ENCODE results near the gene PPP1R3F. TPM values are rescaled to one million over a fixed set of nuclear protein-coding genes. Genes with fewer than 3 reads are reported as not detected.

The PPP1R3F gene
- total RNA-seq, 1 donor from 2014 or later: 8.0 TPM

- no peak for DNase-seq (ENCODE audit: extremely low spot score, unreplicated experiment)
- no peaks in the 10 kb centered on the region for H3K27me3 Mint-ChIP-seq
- TF ChIP-seq CTCF (conservative IDR thresholded peaks at IDR 0.05): no peak
- H3K4me1 Mint-ChIP-seq (ENCODE audit: unreplicated experiment): no peaks in the 10 kb centered on the region
- H3K9me3 Mint-ChIP-seq: no peaks in the 10 kb centered on the region
- H3K4me3 Mint-ChIP-seq: no peak overlapping the region
- H3K27ac Mint-ChIP-seq: no peak overlapping the region
- no peaks in the 10 kb centered on the region for H3K36me3 Mint-ChIP-seq
These were observed 13.2 kb upstream of the PPP1R3F start for GRCh38 chrX:49256268-49256995.

GRCh38 chrX:49257074-49257790 lies 12.4 kb upstream of the PPP1R3F start:
- DNase-seq (ENCODE audit: extremely low spot score, unreplicated experiment): no peak
- H3K36me3 Mint-ChIP-seq: no peaks in the 10 kb centered on the region
- no peaks in the 10 kb centered on the region for H3K4me1 Mint-ChIP-seq (ENCODE audit: unreplicated experiment)
- no peak for TF ChIP-seq CTCF (conservative IDR thresholded peaks at IDR 0.05)
- no peak overlapping the region for H3K4me3 Mint-ChIP-seq
- no peaks in the 10 kb centered on the region for H3K9me3 Mint-ChIP-seq
- no peaks in the 10 kb centered on the region for H3K27me3 Mint-ChIP-seq
- H3K27ac Mint-ChIP-seq: no peak overlapping the region

GRCh38 chrX:49257846-49258748 lies 11.5 kb upstream of the PPP1R3F start:
- DNase-seq (ENCODE audit: extremely low spot score, unreplicated experiment): no peak
- no peaks in the 10 kb centered on the region for H3K36me3 Mint-ChIP-seq
- H3K27me3 Mint-ChIP-seq: no peaks in the 10 kb centered on the region
- no peaks in the 10 kb centered on the region for H3K9me3 Mint-ChIP-seq
- no peaks in the 10 kb centered on the region for H3K4me1 Mint-ChIP-seq (ENCODE audit: unreplicated experiment)
- TF ChIP-seq CTCF (conservative IDR thresholded peaks at IDR 0.05): no peak
- H3K27ac Mint-ChIP-seq: no peak overlapping the region
- no peak overlapping the region for H3K4me3 Mint-ChIP-seq

- no peak for DNase-seq (ENCODE audit: extremely low spot score, unreplicated experiment)
- H3K36me3 Mint-ChIP-seq: no peaks in the 10 kb centered on the region
- TF ChIP-seq CTCF (conservative IDR thresholded peaks at IDR 0.05): no peak
- no peaks in the 10 kb centered on the region for H3K9me3 Mint-ChIP-seq
- H3K4me1 Mint-ChIP-seq (ENCODE audit: unreplicated experiment): no peaks in the 10 kb centered on the region
- no peak overlapping the region for H3K27ac Mint-ChIP-seq
- no peaks in the 10 kb centered on the region for H3K27me3 Mint-ChIP-seq
- H3K4me3 Mint-ChIP-seq: no peak overlapping the region
These were observed 10.9 kb upstream of the PPP1R3F start for GRCh38 chrX:49258749-49259124.

GRCh38 chrX:49260221-49260985 lies 9.2 kb upstream of the PPP1R3F start:
- Mint-ChIP-seq H3K27me3 (no peaks in the 10 kb centered on the region), H3K36me3 (no peaks in the 10 kb centered on the region), H3K9me3 (no peaks in the 10 kb centered on the region), H3K27ac (no peak overlapping the region), H3K4me3 (no peak overlapping the region), H3K4me1 (ENCODE audit: unreplicated experiment) (no peaks in the 10 kb centered on the region)
- TF ChIP-seq CTCF (conservative IDR thresholded peaks at IDR 0.05): no peak
- no peak for DNase-seq (ENCODE audit: extremely low spot score, unreplicated experiment)

Data from type B pancreatic cell (in vitro differentiated cells).